Measurements from ENCODE around the gene CHST14.
A peak's percentile ranks its signal among the peaks of the same experiment; 100 is the strongest.

The CHST14 gene, protein sequence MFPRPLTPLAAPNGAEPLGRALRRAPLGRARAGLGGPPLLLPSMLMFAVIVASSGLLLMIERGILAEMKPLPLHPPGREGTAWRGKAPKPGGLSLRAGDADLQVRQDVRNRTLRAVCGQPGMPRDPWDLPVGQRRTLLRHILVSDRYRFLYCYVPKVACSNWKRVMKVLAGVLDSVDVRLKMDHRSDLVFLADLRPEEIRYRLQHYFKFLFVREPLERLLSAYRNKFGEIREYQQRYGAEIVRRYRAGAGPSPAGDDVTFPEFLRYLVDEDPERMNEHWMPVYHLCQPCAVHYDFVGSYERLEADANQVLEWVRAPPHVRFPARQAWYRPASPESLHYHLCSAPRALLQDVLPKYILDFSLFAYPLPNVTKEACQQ

DNA sequence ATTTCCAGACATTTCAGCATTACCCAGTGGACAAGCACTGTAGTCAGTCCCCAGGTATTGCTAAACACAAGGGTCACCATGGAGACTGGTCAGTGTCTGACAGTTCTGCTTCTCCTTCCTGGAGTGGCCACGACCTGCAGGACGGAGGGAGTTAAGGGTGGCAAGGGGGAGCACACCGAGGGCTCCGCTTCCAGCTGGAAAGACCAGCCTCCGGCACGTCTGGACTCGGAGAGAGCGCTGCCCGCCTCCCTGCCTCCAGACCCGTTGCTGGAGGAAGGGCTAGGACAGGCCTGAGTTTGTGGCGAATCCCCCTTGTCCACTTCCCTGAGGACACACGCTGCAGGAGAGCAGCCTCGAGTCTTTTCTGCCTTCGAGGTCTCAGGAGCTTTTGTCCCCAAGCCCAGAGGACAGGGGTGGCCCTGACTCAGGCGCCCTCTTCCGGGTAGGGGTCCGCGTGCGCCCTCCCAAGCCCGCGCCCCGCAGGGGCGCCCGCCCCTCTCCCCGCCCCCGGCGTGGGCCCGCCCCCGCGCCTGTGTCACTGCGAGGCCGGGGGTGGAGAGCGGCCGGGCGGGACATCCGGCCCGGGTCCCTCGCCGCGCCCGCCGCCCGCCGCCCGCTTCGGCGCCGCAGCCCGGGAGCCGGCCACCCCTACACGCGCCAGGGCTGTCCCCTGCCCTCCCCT lies at the start of gene CHST14:
Gene CHST14 (plus strand): TSS at position 562 of the 682 bp plus-strand sequence. CDS start 230 bp downstream, outside the sequence.
- peak; percentile 45 for DNase-seq (ENCODE audit: low spot score)

DNA sequence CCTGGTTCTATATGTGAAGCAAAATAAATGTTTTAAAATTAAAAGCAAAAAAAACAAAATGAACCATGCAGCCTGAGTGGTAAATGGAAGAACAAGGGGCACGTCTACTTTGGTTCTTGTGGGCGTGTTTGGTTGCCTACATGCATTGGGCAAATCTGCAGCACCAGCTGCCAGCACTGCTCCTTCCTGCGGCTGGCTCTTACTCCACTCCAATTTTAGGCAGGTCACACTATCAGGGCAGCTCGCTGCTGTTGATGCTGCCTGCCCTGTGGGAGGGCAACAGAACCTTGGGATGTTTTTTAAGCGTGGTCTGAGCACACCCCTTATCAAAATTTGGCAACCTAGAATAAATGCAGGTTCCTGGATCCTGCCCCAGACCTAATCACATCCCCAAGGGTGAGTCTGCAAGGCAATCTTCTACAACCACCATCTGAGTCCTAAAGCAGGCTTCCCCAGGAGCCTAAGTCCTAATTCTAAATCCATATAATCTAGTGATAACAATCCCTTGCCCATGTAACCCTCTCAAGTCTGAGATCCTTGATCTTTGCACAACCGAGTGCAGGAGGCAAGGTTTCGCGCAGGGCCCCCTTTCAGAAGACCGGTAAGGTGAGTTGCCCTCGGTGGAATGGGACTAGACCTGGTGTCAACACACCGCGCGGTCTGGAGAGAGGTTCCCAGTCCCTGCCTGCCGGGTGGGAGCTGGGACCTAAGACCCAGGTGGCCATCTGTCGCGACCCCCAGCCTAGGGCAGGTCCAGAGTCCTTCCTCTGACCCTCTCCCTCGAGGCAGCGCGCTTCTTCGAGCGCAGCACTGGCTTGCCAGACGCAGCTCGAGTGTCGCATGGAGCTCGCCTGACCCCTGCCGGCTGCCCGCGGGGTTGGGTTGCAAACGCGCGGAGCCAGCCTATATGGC lies 49.3 kb upstream of the CHST14 start:
- DNase-seq (ENCODE audit: low spot score) = no peak

DNA sequence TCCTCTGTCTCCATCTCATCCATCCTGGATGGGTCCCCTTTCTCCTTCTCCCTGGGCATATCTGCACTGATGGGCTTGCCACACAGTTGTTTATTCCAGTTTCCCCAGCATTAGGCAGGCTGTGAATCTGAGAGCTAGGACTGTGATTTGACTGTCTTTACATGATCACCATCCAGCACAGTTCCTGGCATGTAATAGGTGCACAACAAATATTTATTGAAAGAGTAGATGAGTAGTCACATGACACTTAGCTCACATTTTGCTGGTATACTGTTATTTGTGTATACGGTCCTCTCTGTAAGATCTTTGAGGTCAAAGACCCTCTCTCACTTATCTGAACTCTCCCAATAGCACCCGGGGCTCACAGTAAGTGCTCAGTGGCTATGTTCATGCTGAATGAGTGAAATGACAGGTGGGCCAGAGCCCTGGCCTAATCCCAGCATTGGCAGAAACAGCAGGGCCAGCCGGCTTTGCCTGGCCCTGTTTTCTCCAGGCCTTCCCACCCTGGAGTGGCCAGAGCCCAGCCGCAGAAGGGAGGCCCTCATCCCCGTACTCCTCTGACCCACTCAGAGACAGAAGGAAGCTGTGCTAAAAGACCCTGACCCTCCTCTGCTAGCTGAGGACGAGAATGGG lies 46.2 kb upstream of the CHST14 start:
- no peak for DNase-seq (ENCODE audit: low spot score)

DNA sequence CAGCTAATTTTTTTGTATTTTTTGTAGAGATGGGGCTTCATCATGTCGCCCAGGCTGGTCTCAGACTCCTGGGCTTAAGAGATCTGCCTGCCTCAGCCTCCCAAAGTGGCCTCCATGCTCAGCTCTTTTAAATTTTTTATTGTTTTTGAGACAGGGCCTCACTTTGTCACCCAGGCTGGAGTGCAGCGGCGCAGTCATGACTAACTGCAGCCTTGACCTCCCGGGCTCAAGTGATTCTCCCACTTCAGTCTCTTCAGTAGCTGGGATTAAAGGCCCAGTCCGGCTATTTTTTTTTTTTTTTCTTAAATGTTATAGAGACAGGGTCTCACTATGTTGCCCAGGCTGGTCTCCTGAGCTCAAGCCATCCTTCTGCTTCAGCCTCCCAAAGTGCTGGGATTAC lies 45.1 kb upstream of the CHST14 start:
- no peak for DNase-seq (ENCODE audit: low spot score)

DNA sequence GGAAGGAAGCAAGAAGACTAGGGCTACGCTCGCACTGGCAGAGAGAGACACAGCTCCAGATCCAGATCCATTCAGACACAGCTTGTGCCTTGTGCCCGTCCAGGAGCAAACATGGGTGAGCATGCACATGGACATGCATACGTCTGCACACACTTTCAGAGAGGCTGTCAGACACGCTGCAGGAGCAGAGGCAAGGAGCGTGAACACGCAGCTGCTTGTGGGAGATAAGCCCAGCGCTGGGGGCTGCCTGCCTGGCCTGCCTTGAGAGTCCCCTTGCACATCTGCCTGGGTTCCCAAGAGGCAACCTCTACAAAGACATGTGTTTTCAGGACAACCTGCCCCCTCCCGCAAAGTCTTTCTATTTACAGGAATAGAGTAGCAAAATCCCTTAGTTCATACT lies 43.6 kb upstream of the CHST14 start:
- no peak for DNase-seq (ENCODE audit: low spot score)

DNA sequence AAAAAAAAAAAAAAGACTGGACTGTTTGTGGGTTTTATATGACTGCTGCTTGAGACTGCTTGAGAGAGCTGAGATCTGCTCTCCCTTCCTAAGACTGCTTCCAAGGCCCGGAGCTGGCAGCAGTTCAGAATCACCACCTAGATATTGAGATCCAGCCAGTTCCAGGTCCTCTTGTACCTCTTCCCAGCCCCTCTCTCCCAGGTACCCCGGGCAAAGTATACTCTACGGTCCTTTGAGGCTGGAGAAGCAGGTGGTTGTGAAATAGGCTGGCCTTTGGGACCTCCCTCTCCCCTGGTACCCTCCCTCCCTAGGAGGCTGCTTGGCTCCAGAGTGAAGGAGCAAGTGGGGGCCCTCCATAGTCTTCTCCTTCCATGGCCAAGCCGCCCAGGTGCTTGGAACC lies 42.6 kb upstream of the CHST14 start:
- DNase-seq (ENCODE audit: low spot score) = no peak

DNA sequence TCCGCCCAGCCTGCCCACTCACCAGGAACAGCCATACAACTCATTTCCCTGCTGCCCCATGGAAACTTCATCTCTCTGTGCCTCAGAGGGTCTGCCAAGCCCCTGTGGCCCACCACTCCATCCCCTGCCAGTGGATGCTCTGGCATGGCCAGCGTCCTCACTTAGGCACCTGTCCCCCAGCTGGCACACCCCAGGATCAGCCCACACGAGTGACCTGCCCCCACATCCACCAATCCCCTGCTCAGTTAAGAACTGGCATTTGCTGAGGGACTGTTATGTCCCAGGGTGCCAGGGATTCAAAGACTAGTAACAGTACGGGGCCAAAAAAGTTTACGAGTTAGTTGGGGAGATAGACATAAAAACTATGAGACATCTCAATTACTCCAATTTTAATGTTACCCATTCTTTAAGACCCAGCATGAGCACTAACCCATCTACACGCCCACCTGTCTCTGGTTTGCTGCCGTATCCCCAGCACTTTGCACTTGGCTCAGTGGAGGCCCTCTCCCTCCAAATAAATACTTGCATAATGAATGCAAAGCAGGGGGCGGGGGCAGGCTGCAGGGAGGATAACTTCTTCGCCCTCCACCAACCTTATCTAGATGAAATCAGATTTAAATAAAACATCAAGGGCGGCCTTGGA lies 41.6 kb upstream of the CHST14 start:
- no peak for DNase-seq (ENCODE audit: low spot score)

DNA sequence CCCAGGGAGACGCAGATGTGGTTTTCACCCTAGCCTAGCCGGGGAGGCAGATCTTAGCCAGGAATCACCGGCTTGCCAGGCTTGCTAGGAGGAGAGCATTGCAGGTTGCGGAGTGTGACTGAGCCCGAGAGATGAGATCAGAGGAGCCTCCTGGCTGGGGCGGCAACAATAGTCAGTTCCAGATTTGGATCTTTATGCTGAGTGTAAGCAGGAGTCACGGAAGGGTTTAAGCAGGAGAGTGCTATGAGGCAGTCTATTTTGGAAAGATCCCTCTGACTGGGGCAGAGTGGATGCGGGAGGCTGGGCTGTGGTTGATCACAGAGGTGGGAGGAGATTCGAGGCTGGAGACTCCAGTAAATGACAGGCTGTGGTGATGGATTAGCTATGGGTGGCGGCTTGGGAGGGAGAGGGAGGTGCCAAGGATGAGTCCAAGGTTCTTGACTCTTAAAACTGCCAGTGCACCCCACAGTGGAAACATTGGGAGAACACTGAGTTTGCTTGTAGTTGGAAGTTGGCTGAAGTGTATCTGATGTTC lies 40.4 kb upstream of the CHST14 start:
- no peak for DNase-seq (ENCODE audit: low spot score)

DNA sequence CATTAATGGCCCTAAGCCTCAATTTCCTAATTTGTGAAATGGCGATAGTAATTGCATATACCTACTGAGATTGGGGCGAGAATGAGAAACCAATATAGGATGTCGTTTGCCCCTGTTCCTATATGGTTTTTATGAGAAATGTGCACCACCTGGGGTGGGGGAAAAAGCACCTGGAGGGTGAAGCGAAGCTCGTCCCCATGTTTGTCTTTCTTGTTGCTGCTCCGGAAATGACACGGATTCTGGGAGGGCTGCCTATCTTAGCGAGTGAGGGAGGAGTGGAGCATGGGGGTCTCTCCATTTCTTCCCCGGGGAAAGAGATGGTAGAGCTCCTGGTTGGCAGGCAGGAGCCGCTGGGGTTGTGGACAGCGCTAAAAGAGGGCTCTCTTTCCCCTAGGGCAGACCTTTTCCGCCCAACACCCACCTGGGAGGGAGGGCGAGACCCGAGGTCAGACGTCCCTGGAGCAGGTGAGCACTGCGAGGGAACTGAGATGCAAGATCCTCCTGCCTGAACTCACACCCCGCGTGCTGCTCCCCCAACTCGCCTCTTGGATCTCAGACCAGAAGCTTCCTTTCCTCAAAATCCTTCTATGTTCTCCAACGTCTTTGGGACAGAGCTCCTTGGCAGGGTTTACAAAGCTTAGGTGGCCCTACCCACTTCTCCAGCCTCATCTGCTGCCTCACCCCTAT lies 35.6 kb upstream of the CHST14 start:
- DNase-seq (ENCODE audit: low spot score) = no peak

DNA sequence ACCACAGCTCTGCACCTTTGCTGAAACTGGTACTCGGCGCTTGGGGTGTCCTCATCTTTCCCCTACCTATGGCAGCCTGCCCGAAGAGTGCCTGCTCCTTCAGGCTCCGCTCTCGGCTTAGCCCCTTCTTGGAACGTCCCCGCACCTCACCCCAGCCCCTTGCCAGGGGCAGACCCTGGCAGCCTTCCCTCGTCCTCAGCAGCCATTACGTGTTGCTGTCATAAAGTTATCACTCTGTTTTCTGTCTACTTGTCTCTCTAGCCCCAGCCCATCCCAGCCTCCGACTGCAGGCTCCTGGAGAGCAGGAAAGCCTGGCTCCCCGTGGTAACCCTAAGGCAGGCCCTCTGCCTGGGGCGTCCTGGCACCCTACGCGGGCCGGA lies 35.1 kb upstream of the CHST14 start:
- DNase-seq (ENCODE audit: low spot score) = no peak

DNA sequence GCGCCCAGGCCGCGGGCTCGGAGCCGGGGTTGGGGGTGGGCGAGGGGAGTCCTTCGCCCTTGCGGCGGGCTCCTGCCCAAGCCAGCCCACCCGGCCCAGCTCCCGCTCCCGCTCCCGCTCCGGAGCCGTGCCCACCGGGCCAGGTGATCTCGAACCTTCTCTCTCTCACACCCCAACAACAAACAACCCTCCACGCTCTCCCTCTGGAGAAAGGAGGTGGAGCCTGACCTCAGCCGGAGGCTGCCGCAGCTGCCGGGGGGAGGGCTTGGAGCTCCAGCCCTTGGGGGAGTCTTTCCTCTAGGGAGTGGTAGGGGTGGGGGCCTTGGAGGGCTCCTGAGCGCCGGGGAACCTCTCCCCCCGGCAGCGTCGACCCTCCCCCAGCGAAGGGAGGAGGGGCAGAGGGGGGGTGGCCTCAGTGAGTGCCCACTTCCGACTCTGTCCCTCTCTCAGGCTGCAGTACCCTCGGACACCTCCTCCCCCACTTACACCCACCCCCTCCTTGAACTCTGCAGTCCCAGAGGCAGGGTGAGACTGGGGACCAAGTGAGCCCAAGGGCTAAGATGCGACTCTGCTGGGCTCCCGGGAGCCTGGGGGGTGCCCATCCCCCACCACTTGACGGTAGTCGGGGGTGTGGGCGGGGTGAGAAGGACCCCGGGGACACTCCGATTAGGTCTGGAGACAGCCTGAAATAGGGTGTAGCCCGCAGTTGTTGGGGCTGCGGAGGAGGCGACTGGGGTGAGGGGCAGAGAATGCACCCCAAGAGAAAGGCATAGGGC lies 34.5 kb upstream of the CHST14 start:
- DNase-seq (ENCODE audit: low spot score) = no peak

DNA sequence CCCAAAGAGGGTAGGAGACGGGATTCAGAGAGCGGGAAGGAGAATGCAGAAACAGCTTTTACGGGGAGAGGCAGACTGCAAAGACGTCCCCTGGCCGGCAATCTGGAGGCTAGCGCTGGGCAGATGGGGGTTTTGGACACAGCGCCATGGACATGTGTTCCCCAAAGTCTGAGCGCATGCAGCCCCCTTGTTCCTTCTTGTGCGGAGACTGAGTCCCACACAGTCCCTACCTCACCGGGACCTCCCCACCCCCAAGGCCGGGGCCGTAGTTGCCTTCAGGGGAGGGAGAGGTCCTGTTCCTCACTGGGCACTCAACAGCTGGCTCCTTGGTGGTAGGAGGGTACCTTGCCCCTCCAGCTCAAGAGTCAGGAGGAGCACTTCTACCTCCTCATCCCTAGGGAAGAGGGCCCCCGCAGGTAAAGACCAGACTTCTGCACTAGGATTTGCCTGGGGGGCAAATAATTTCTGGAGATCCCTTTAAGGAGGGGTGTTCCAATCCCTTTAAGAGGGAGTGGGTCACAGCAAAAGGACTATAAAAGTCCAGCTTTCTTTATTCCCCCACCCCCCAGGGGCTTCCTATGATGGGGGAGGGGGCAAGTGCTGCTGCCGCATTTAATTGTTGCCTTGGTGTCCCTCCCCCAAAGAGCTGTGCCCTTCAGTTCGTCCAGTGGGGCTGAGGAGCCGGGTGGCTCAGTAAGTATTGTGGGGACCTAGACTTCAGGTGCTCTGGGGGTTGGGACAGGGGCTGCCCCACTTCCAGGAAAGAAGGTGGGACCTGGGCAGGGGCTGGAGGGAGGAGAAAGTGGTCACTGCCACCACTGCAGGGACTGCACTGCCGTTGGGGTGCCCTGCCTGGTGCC lies 33.7 kb upstream of the CHST14 start:
- DNase-seq (ENCODE audit: low spot score) = no peak

DNA sequence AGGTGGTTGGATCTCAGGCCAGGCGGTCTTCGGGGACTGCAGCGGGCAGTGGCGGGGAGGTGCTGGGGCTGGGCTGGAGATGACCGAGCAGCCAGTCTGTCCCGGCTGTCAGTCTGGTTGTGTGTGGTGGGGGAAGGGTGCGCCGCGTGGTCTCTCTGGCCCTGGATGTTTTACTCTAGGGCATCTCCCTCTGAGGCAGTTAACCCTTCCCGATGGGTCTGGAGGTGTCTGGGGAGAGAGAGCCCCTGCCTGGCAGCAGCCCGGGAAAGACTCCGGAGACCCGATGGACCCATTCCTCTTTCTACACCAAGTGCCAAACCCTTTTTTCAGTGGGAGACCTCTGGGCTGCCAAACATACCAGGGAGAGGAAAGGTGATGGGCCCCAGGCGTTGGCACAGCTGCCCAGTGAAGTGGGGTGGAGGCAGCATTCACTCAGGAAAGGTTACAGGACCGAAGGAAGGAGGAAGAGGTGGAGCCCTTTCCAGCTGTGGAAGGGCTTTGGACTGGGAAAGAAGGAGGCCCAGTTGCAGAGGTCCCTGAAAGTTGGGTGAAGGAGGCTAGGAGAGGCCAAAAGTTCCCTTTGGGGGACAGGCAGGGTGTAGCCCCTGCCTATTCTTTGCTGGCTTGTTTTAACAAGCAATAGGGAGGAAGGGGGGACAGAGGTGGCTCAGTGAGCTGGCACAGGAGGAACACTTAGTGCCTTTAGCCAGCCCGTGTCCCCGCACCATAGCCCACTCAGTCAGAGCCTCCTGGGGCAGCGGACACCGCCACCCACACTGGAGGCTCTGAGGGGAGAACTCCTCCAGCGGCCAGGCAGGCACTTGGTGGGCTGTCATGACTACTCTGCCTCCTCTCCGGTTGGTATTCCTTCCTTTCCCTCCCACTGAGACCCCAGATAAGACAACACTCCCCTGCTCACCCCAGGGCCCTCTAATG lies 32.8 kb upstream of the CHST14 start:
- DNase-seq (ENCODE audit: low spot score) = no peak

DNA sequence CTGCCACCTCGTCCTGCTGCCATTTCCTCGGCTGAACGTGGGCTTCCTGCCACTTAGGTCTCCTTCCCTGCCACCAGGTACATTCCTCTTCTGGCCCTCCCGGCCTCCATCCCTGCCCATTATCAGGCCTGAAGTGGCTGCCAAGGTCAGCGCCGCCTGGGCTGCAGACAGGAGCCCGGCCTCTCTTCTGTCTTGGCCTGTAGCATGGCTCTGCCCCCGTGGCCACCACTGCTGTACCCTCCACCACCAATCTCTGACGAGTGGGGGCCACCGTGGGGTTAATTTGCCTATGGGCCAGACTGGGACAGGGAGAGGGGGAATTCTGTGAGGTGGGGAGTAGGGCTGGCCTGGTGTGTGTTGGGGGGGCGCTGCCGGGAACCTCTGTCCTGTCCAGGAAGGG lies 32.1 kb upstream of the CHST14 start:
- no peak for DNase-seq (ENCODE audit: low spot score)

DNA sequence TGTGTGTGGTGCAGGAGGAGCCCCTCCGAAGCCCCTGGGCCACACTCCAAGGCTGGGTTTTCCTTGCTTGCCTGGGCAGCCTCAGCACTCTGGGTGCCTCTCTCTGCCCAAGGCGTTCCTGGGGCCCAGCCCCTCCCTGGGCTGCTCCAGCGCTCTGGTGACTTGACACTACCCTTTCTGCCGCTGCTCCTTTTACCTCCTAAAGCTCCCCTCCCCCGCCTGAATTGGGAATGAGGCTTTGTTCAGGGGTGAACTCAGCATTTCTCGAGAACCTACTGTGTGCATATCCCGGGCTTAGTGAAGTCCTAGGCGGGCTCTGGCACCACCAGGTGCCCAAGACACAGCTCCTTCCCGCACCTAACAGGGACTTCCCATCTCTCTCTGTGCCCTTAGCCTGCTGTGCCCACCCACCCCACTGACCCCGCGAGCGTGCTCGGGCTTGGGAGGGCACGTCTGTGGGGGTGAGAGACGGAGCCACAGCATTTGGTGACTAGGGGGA lies 31.3 kb upstream of the CHST14 start:
- no peak for DNase-seq (ENCODE audit: low spot score)

DNA sequence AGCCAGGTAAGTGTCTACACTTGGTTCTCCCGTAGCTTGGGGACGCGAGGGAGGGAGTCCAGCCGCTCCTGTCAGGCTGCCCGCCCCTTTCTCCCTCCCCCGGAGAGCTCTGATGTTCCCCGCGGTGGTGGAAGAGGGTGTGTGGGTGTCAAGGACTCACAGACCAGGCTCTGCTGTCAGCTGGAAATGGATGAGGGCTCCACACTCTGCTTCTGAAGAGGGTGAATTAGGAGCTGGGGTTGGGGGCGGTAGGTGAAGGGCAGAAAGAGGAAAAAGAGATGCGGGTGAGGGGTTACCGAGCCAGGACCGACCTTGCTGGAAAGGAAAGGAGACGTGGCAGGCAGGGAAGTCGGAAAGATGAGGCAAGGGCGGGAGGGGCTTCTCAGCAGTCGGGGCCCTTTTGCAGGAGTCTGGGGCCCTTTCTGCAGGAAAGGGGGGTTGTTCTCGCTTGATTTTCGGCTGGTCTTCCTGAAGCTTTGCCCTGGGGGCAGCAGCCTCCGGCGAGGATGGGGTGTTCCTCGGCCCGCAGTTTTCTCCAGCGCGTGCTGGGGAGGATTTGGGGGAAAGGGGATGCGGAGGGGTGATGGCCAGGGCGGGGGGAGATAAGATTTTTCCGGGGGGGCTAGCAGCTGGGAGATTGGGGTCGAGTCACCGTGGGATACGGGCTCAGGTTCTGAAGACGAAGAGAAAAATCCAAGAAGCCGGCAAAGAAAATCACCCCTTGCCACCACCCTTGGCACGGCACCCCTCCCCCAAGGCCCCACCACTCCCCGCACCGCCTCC lies 30.6 kb upstream of the CHST14 start:
- no peak for DNase-seq (ENCODE audit: low spot score)

Data from pons (tissue), 1 donor.